Endothelial cell of umbilical vein (primary cell): ENCODE results near the gene LIPK. TPM values are rescaled to one million over a fixed set of nuclear protein-coding genes. Genes with fewer than 3 reads are reported as not detected.
"Not testable (repeated sequence)": the region's sequence is repeated elsewhere in the genome, so short reads cannot be mapped to it uniquely, and the experiment has no call there.

Experiments used
- BruUV-seq: library from RNA; stranded (reverse); fragments of 400-500 nt; replicated peaks from 2 replicates; lab custom pipeline; 2021; lab: Mats Ljungman, UMichigan
- CTCF ChIA-PET: fragments of 300-600, 350-600 bp; sonication (Branson Sonifier 250); formaldehyde crosslinking; loops from one replicate; lab custom pipeline; 2021; ENCODE audit warnings: antibody characterized with exemption, inconsistent platforms; lab: Charles Lee
- POLR2A ChIA-PET: fragments of 300-600, 350-600 bp; sonication (Branson Sonifier 250); formaldehyde crosslinking; loops from one replicate; lab custom pipeline; 2021; ENCODE audit warnings: antibody characterized with exemption, inconsistent platforms; lab: Charles Lee
- DNase-seq: peaks from one replicate; pipeline ENCODE4 v3.0.0-alpha.2; 2011; ENCODE audit warnings: low read depth, low spot score
- FAIRE-seq: peaks from 2 replicates; lab custom pipeline; 2011; peaks lifted over from hg19 to GRCh38; lab: Jason Lieb, UNC
- H2AFZ ChIP-seq: 2 replicates; pipeline ENCODE4 v1.6.0; 2012; ENCODE audit warnings: low read depth, low read length, control low read depth, inconsistent platforms
- H3K27ac ChIP-seq: 2 replicates; pipeline ENCODE4 v1.5.1; 2011; ENCODE audit warnings: low read depth, mild to moderate bottlenecking, control low read depth, low read length, moderate library complexity; ENCODE audit not compliant: insufficient read depth
- H3K27me3 ChIP-seq, 2 experiments: 2 replicates each; pipeline versions ENCODE4 v1.6.0 to v1.6.1; 2011; ENCODE audit warnings: low read length in 2 of 2, mixed read lengths in 1 of 2; ENCODE audit not compliant: control insufficient read depth in 2 of 2, insufficient read depth in 2 of 2
- H3K36me3 ChIP-seq, 2 experiments: 2 replicates in 1 of 2; 3 replicates in 1 of 2; pipeline ENCODE4 v1.5.1; 2011; ENCODE audit warnings: low read length in 2 of 2, mild to moderate bottlenecking in 1 of 2, moderate library complexity in 1 of 2; ENCODE audit not compliant: control insufficient read depth in 2 of 2, insufficient read depth in 2 of 2; ENCODE audit errors: extremely low read depth in 1 of 2
- H3K4me1 ChIP-seq: 3 replicates; pipeline ENCODE4 v1.5.1; 2011; ENCODE audit warnings: mild to moderate bottlenecking, low read length; ENCODE audit not compliant: control insufficient read depth, insufficient read depth; ENCODE audit errors: extremely low read depth
- H3K4me2 ChIP-seq: 2 replicates; pipeline ENCODE4 v1.6.1; 2011; ENCODE audit warnings: low read length, control low read depth, mixed read lengths; ENCODE audit not compliant: insufficient read depth
- H3K4me3 ChIP-seq, 3 experiments: fragments of 200-600 bp in 1 of 3; sonication (generic), shearing (Covaris generic) in 1 of 3; replicated peaks in 1 of 3; 2 replicates each; pipeline ENCODE4 v1.5.1; 2011 to 2016; ENCODE audit warnings: control low read depth in 3 of 3, low read length in 3 of 3, mild to moderate bottlenecking in 2 of 3, inconsistent platforms in 1 of 3, low read depth in 1 of 3, moderate library complexity in 1 of 3; ENCODE audit not compliant: insufficient read depth in 1 of 3
- H3K79me2 ChIP-seq: 2 replicates; pipeline ENCODE4 v1.6.0; 2012; ENCODE audit warnings: low read length, inconsistent platforms; ENCODE audit not compliant: control insufficient read depth, insufficient read depth
- H3K9ac ChIP-seq: replicated peaks from 2 replicates; pipeline ENCODE3; 2011; ENCODE audit warnings: low read length, control low read depth; ENCODE audit not compliant: insufficient read depth; ENCODE audit errors: extremely low read depth
- H3K9me1 ChIP-seq: replicated peaks from 3 replicates; pipeline ENCODE4 v1.6.0; 2011; ENCODE audit warnings: mild to moderate bottlenecking, low read length; ENCODE audit not compliant: control insufficient read depth, insufficient read depth; ENCODE audit errors: extremely low read depth
- H3K9me3 ChIP-seq: replicated peaks from 2 replicates; pipeline ENCODE4 v1.5.1; 2012; ENCODE audit warnings: low read length, inconsistent platforms; ENCODE audit not compliant: control insufficient read depth, insufficient read depth
- H4K20me1 ChIP-seq: replicated peaks from 2 replicates; pipeline ENCODE3; 2011; ENCODE audit warnings: mild to moderate bottlenecking, low read length; ENCODE audit not compliant: control insufficient read depth, insufficient read depth; ENCODE audit errors: extremely low read depth
- JUN ChIP-seq: IDR thresholded peaks from 2 replicates; pipeline ENCODE4 v1.6.1; 2011; ENCODE audit warnings: borderline replicate concordance, low read depth; ENCODE audit not compliant: insufficient read length, insufficient read depth
- MYC ChIP-seq: IDR thresholded peaks from one replicate; pipeline ENCODE4 v1.6.1; 2011; ENCODE audit warnings: mild to moderate bottlenecking, low read depth, low read length
- POLR2AphosphoS5 ChIP-seq: IDR thresholded peaks from 2 replicates; pipeline ENCODE4 v1.6.1; 2012; ENCODE audit warnings: low read depth, mild to moderate bottlenecking, control low read depth, low read length, moderate library complexity; ENCODE audit not compliant: insufficient read depth
- dilution Hi-C: fragments of 300-500 bp; cut with MboI; formaldehyde crosslinking; loops from one replicate; pipeline ENCODE4 v1.15.0; 2019; ENCODE audit warnings: low sequenced_read_pairs; ENCODE audit not compliant: extremely low pct_ligation_motif_present
- intact Hi-C: fragments of 100-400 bp; cut with micrococcal nuclease; formaldehyde crosslinking; loops from one replicate; pipeline ENCODE4 v1.10.0; 2022
- polyA plus RNA-seq, 4 experiments: library from polyadenylated mRNA; depleted of rRNA in 3 of 4; stranded (reverse) in 3 of 4; unstranded in 1 of 4; fragments of >200 nt; gene quantifications; 2 replicates each; pipeline versions ENCODE4 v1.2.1 to v1.2.3, GENCODE V29; 2011 to 2012; ENCODE audit warnings: missing spikeins in 1 of 4
- total RNA-seq: library from RNA; stranded (reverse); gene quantifications from 2 replicates; pipeline ENCODE4 v1.2.3, GENCODE V29; 2021

Gene LIPK
- total and polyA plus RNA-seq, 2 donors (not counting 3 experiments of a cell fraction or from before 2014, with no cell fraction given), result not detected

GRCh38 chr10:88661577-88661976, 44.5 kb upstream of the LIPK start:
- POLR2A ChIA-PET, result no interaction called here
- TF ChIP-seq POLR2AphosphoS5 (no peak), JUN (no peak), MYC (no peak)
- Histone ChIP-seq H3K79me2 (no peaks in the 10 kb centered on the region), H3K9ac (no peak overlapping the region), H3K4me2 (no peak overlapping the region), H3K9me3 (no peaks in the 10 kb centered on the region), H3K27ac (no peak overlapping the region), H3K4me1 (peaks cover 8% of the 10 kb centered on the region), H2AFZ (no peak overlapping the region), H4K20me1 (no peaks in the 10 kb centered on the region), H3K36me3 (no peaks in the 10 kb centered on the region), H3K4me3 (no peak overlapping the region), H3K27me3 (no peaks in the 10 kb centered on the region), H3K9me1 (no peaks in the 10 kb centered on the region)
- BruUV-seq, result no TSS peak
- dilution Hi-C loops (no loop called here), intact Hi-C loops (no loop called here)
- FAIRE-seq (no peak), DNase-seq (no peak)
- CTCF ChIA-PET, result interaction anchor here (0.9 to 1.5 kb wide), 9 partner anchors 9 to 224 kb away, joined by 3 to 5 read pairs (median 3); partner anchors contain the start of gene RNLS

- DNase-seq, H3K79me2 ChIP-seq, H3K9ac ChIP-seq, H3K4me1 ChIP-seq, H3K36me3 ChIP-seq, POLR2A ChIA-PET, H2AFZ ChIP-seq, H3K27ac ChIP-seq, H3K4me3 ChIP-seq, CTCF ChIA-PET, dilution Hi-C loops, intact Hi-C loops, H4K20me1 ChIP-seq, H3K9me1 ChIP-seq, H3K4me2 ChIP-seq, FAIRE-seq, H3K9me3 ChIP-seq, BruUV-seq, H3K27me3 ChIP-seq: not testable (repeated sequence)
Observed at GRCh38 chr10:88663153-88663552, 42.9 kb upstream of the LIPK start.
